Lower leg skin (tissue), 4 donors: Measurements from ENCODE around the gene SCTR. TPM values are rescaled to one million over a fixed set of nuclear protein-coding genes. Genes with fewer than 3 reads are reported as not detected.

Experiments used
- DNase-seq, 2 donors: peaks; one replicate each; pipeline ENCODE4 v3.0.0-alpha.2; 2019; ENCODE audit warnings: low spot score in 2 of 2
- H3K4me3 ChIP-seq: fragments of 200-600 bp; sonication (generic); 2 replicates; pipeline ENCODE4 v1.5.1; 2017; ENCODE audit warnings: mild to moderate bottlenecking, low read depth; ENCODE audit not compliant: poor library complexity, severe bottlenecking
- CTCF ChIP-seq, 3 donors: fragments of 450-650 bp; IDR thresholded peaks; one replicate each; pipeline ENCODE4 v1.5.1; 2016; ENCODE audit warnings: antibody characterized with exemption in 3 of 3, mild to moderate bottlenecking in 3 of 3, moderate library complexity in 2 of 3
- POLR2A ChIP-seq, 2 donors: fragments of 450-650 bp; IDR thresholded peaks; one replicate each; pipeline ENCODE4 v1.6.1; 2016 to 2017; ENCODE audit warnings: antibody characterized with exemption in 2 of 2, mild to moderate bottlenecking in 1 of 2, moderate library complexity in 1 of 2
- WGBS, 2 donors: methylation state at CpG; one replicate each; pipeline ENCODE4 v1.1.5; 2018; 5-methylcytosine and 5-hydroxymethylcytosine counted together
- intact Hi-C: fragments of 100-400 bp; cut with DNase I; formaldehyde crosslinking; loops from one replicate; pipeline ENCODE4 v1.15.0; 2023; ENCODE audit warnings: low total_unique reads
- total RNA-seq, 4 donors: library from RNA; depleted of rRNA; stranded (reverse); fragments of >200 nt; gene quantifications; one replicate each; pipeline ENCODE4 v1.1.0, GENCODE V29; 2016

SCTR gene
- total RNA-seq, 4 donors from 2014 or later: not detected

- no peak overlapping the region for H3K4me3 ChIP-seq
- WGBS, 2 donors: 92 to 96% methylated on average over 17 of the region's 17 CpGs
- TF ChIP-seq POLR2A (IDR thresholded peaks at IDR 0.05) (no peak), CTCF (IDR thresholded peaks at IDR 0.05) (no peak)
- peak in 1 of 2 donors; percentile 85 for DNase-seq
- intact Hi-C loops: no loop called here
Observed at GRCh38 chr2:119432851-119433522, 91.3 kb downstream of the SCTR start.

GRCh38 chr2:119431976-119432850 lies 92.1 kb downstream of the SCTR start:
- WGBS, 2 donors: 12 to 19% methylated on average over 34 of the region's 53 CpGs
- DNase-seq: peak in 1 of 2 donors; percentile 87
- TF ChIP-seq CTCF (IDR thresholded peaks at IDR 0.05) (no peak), POLR2A (IDR thresholded peaks at IDR 0.05) (no peak)
- intact Hi-C loops: no loop called here
- H3K4me3 ChIP-seq: peak overlapping the region; percentile 29

DNA sequence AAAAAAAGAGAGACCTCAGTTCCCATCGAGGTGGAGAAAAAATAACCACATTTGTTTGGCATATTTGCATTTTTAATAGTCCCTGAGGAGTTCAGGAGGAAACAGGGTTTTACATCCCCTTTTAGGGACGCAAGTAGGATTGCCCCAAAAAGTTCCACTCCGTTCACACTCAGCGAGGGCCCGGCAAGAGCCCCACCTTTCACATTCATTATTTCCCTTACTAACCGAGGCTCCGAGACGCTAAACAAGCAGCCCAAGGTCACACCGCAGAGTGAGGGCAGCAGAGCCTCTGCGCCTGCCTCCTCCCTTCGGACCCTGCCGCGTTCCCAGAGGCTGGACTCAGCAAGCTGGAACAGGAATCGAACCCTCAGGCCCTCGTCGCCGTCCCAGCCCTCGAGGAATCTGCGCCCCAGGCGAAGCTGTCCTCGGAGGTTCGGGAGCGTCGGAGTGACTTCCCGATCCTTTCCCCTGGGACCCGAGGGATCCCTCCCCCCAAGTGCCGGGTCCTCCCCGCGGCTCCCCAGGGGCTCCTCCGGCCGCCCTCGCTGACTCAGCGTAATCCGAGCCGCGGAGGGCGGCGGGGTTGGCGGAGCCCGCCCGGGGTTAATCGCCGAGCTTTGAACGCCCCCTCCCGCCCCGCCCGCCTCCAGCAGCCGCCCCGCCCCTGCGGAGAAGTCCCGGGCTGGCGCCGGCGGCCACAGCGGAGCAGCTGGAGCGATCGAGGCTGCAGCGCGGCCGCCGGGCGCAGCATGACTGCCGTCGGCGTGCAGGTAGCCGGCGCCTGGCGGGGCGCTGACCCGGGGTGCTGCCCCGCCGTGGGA lies 92.9 kb downstream of the SCTR start, which contains the start of gene TMEM37:
TSS of gene TMEM37 (plus strand) at position 700 of the 821 bp plus-strand sequence. CDS start at position 750, 50 bp downstream.
- intact Hi-C loops: no loop called here
- H3K4me3 ChIP-seq: peak within 1 kb of the TSS; percentile 29
- peak in 1 of 2 donors; percentile 93 for DNase-seq
- TF ChIP-seq CTCF (IDR thresholded peaks at IDR 0.05) (no peak), POLR2A (IDR thresholded peaks at IDR 0.05) (no peak)
- WGBS, 2 donors: 4 to 13% methylated on average over 15 to 43 of the region's 72 CpGs

DNA sequence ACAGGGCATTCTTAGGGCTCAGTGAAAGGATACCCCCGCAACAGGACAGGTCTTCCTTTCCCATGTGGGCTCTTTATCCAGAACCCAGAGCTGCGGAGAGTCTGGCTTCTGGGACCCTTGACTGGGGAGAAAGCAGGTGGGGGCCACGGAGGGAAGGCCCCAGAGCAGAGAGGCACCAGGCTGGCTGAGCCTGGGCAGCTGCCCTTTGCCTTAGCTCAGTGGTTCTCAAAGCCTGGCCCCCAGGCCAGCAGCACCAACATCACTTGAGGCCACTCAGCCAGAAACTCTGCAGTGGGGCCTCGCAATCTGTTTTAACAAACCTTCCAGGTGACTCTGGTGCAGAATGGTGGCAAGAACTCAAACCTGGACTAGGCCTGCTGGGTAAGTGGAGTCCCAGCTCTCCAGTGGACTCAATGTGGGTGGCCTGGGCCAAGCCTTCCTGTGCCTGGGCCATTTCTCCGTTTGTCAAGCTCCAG lies 94.2 kb downstream of the SCTR start:
- TF ChIP-seq POLR2A (IDR thresholded peaks at IDR 0.05) (no peak), CTCF (IDR thresholded peaks at IDR 0.05) (no peak)
- no peak overlapping the region for H3K4me3 ChIP-seq
- intact Hi-C loops: no loop called here
- 95 to 98% methylated on average over 5 of the region's 5 CpGs for WGBS, 2 donors
- DNase-seq: peak in 1 of 2 donors; percentile 82

- H3K4me3 ChIP-seq: no peak overlapping the region
- TF ChIP-seq POLR2A (IDR thresholded peaks at IDR 0.05) (no peak), CTCF (IDR thresholded peaks at IDR 0.05) (no peak)
- intact Hi-C loops: no loop called here
- 75 to 77% methylated on average over 10 of the region's 10 CpGs for WGBS, 2 donors
- peak in 1 of 2 donors; percentile 81 for DNase-seq
Observed at GRCh38 chr2:119429225-119429981, 94.9 kb downstream of the SCTR start.
